OCI-LY3 (cell line): ENCODE measurements around the gene ZNF630.

Experiments
- EZH2phosphoT487 ChIP-seq: fragments of 200-600 bp; shearing (Covaris generic); IDR thresholded peaks from 2 replicates; pipeline ENCODE4 v1.6.1; 2018; ENCODE audit warnings: antibody characterized with exemption, mixed run types, low read depth
- TF ChIP-seq, protein P1 (sequence below): fragments of 200-600, 300-600 bp; sonication (generic); IDR thresholded peaks from 2 replicates; pipeline ENCODE4 v1.5.1; 2014; ENCODE audit warnings: antibody characterized with exemption, low read length, low read depth

DNA sequence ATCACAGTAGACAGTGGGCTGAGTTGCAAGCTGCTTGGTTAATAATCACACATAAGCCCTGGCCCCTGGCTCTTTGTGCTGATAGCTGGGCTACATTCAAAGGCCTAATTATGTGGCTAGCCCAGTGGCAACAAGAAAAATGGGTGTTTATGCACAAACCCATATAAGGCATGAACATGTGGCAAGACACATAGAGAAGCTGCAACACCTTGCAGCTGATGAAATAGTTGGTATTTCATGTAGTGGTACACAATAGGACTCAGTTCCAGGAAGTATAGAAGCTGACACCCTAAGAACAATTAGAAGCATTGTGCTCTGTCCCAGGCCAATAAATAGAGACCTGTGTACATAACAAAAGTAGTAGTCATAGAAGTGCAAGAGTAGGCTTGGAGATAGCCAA lies 14.6 kb upstream of the ZNF630 start:
- TF ChIP-seq, protein P1, sequence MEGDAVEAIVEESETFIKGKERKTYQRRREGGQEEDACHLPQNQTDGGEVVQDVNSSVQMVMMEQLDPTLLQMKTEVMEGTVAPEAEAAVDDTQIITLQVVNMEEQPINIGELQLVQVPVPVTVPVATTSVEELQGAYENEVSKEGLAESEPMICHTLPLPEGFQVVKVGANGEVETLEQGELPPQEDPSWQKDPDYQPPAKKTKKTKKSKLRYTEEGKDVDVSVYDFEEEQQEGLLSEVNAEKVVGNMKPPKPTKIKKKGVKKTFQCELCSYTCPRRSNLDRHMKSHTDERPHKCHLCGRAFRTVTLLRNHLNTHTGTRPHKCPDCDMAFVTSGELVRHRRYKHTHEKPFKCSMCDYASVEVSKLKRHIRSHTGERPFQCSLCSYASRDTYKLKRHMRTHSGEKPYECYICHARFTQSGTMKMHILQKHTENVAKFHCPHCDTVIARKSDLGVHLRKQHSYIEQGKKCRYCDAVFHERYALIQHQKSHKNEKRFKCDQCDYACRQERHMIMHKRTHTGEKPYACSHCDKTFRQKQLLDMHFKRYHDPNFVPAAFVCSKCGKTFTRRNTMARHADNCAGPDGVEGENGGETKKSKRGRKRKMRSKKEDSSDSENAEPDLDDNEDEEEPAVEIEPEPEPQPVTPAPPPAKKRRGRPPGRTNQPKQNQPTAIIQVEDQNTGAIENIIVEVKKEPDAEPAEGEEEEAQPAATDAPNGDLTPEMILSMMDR, result no peak
- no peak for TF ChIP-seq EZH2phosphoT487
